AG10803 (cell line): ENCODE data around the gene SLC5A3.

Experiments
- DNase-seq: peaks from one replicate; pipeline ENCODE4 v3.0.0; 2010; ENCODE audit warnings: low read depth
- H3K4me3 ChIP-seq: 2 replicates; pipeline ENCODE4 v1.5.1; 2011; ENCODE audit warnings: mild to moderate bottlenecking, low read length, control low read depth
- TF ChIP-seq, protein P1 (sequence below): conservative IDR thresholded peaks from 2 replicates; pipeline ENCODE4 v1.5.1; 2011; ENCODE audit warnings: mild to moderate bottlenecking, low read length, control low read depth, inconsistent platforms

Gene SLC5A3

DNA sequence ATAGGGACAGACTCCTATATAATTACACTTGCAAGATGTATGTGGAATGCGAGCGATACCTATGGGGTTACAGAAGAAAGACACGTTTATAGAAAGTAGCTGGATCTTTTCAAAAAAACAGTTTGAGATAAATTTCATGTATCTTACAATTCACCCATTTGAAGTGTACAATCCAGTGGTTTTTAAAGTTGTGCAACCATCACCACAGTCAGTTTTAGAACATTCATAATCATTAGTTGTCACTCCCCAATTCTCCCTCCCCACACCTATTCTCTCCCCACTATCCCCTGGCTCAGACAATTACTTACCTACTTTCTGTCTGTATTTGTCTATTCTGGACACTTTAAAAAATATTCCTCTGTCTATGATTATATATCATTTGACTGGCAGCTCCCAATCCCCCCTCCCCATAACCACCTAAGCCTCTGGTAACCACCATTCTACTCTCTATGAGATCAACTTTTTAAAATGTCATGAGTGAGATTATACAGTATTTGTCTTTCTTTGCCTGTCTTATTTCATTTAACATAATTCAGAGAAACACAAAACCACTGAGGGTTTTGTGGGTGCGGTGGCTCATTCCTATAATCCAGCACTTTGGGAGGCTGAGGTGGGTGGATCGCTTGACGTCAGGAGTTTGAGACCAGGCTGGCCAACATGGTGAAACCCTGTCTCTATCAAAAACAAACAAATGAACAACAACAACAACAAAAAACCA, 39.1 kb downstream of the SLC5A3 start:
- TF ChIP-seq, protein P1, sequence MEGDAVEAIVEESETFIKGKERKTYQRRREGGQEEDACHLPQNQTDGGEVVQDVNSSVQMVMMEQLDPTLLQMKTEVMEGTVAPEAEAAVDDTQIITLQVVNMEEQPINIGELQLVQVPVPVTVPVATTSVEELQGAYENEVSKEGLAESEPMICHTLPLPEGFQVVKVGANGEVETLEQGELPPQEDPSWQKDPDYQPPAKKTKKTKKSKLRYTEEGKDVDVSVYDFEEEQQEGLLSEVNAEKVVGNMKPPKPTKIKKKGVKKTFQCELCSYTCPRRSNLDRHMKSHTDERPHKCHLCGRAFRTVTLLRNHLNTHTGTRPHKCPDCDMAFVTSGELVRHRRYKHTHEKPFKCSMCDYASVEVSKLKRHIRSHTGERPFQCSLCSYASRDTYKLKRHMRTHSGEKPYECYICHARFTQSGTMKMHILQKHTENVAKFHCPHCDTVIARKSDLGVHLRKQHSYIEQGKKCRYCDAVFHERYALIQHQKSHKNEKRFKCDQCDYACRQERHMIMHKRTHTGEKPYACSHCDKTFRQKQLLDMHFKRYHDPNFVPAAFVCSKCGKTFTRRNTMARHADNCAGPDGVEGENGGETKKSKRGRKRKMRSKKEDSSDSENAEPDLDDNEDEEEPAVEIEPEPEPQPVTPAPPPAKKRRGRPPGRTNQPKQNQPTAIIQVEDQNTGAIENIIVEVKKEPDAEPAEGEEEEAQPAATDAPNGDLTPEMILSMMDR = no peak

DNA sequence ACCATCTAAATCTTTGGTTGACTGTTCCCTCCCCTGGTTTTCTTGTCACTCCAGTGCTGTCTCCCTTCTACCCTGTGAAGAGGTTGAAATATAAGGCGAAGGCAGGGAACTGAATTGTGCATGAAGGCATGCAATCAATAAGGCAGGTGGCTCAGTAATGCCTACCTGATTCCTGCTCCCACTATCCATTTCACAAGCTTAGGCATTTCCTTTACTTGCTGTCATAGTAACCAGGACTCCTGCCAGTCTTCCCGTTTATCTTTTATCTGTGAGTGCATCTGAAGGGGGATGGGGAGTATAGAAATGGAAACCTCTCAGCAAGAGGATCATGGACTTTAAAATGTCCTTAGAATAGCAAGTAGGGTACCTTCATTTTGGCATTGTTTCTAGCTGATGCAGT, 40.5 kb downstream of the SLC5A3 start:
- TF ChIP-seq, protein P1 = no peak
- DNase-seq = no peak

More for the DNA sequence above, 39.1 kb downstream of the SLC5A3 start:
- no peak overlapping the region for H3K4me3 ChIP-seq
- DNase-seq = peak; percentile 31

DNA sequence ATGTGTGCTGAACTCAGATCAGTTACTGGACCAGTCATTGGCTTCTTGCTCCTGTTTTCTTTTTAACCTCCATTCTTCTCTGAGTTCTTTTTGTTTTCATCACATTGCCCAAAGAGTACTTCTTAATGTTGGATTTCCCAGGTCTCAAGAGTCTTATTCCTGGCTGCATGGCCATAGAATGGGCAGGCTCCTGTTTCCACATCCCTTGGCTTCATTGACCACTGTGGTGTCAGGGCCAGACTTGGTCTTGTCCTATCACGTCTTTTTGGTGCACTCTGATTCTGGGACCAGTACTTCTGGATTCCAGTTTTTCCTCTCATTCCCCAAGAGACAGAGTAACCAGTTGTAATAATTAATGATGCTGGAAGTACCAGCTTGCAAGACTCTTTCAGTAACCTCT, 41.8 kb downstream of the SLC5A3 start:
- no peak for DNase-seq
- TF ChIP-seq, protein P1 = no peak
- H3K4me3 ChIP-seq = no peak overlapping the region

More for the DNA sequence above, 40.5 kb downstream of the SLC5A3 start:
- H3K4me3 ChIP-seq = no peak overlapping the region

DNA sequence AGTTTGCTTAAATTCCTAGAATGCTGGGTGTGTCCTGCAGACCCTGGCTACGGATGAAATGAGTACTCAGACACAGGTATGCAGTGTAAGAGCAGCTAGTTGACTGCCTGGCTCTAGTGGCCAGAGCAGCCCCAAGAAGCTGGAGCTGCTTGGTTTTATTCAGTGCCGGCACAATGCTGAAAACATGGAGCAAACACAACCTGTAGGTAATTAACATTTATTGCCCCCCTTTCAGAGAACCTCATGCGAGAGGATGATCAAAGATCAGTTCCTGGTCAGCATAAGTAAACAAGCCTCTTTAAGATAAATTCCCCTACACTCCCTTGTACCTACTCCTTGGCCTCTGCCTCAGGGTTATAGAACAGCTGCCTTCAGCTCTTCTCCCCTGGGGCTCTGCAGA, 43.2 kb downstream of the SLC5A3 start:
- H3K4me3 ChIP-seq = no peak overlapping the region
- DNase-seq = no peak
- TF ChIP-seq, protein P1 = no peak

DNA sequence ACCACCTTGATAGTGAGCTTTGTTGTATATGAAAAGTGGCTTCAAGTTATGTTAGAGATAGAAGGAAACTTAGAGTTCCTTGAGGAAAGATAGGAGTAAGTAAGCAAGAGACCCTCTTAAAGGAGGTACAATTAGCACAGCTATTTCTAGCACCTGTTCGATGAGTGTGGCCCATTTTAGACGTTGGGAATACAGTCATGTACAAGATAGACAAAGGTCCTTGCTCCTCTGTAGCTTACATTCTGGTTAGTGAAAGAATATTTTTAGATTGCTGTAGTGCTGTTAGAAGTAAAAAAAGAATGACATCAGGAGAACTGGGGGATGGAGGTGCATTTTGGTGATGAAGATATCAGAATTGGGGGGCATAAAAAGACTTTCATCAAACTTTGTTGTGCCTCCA, 47.5 kb downstream of the SLC5A3 start:
- TF ChIP-seq, protein P1 = no peak
- DNase-seq = no peak
- no peak overlapping the region for H3K4me3 ChIP-seq

DNA sequence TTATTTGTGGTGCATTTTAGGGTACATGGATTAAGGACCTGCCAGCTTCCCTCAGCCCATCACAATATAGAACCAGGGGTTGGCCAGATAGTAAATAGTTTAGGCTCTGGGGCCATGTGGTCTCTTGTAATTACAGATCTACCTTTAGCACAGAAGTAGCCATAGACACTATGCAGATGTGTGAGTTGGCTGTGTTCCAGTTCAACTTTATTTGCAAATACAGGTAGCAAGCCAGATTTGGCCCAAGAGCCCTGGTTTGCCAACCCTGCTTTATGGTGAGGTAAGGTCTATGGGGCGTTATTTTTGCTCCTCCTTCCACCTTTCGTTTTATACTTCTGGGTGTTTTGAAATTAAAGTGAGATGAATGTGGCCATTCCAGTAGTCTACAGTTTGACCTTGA, 48.7 kb downstream of the SLC5A3 start:
- DNase-seq = no peak
- TF ChIP-seq, protein P1 = no peak
- H3K4me3 ChIP-seq = no peak overlapping the region
